NCI-H2107 treated with DMSO at 0.1 percent for 48 hours (cell line): ENCODE results near the gene TSPEAR.
"Not testable (repeated sequence)": the region's sequence is repeated elsewhere in the genome, so short reads cannot be mapped to it uniquely, and the experiment has no call there.

ENCODE experiments used
- DNase-seq: peaks from one replicate; lab custom pipeline; 2025; ENCODE audit not compliant: unreplicated experiment; lab: John Stamatoyannopoulos, UW

Gene TSPEAR

DNA sequence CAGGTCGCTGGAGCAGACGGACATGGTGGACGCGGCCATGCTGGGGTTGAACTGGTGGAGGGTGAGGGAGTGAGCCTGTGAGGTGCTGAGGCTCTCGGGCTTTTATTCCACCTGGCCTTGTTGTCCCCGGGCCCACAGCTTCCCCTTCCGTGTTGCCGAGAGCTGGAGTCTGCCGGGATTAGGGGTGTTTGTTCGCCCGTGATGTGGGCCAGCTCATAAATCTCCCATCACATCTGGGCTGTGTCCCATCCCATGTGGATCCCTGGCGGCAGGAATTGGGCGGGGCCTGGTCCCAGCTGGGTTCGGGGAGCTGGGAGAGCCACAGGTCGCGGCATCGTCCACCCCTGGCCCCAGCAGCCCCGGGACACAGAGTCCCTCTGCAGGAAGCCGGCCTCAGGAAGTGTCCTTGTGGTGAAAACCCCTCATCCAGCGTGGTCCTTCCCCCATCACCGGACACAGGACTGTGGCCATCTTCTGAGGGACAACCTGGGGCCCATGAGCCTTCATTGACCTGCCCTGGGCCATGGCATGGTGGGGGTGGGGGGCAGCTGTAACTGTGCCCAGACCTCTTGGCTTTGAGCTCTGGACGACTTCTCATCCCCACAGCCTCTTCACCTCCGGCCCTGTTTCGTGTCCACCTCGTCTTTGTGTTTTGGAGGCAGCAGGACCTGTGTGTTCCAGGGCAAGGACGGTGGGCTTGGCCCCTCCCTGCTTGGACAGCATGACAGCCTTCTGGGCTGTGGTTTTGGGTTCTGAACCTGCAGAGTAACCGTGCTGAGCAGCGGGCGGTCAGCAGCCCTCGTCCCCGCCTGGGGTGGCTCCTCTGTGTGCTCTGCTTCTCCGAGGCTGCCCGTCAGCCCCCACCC is 118.7 kb downstream of the TSPEAR start, which contains the start of gene KRTAP10-6:
KRTAP10-6 (minus strand) TSS at position 60 of the 866 bp plus-strand sequence; CDS start at position 39, 21 bp downstream.
- no peak for DNase-seq

GRCh38 chr21:44591801-44592130 is 119.6 kb downstream of the TSPEAR start:
- DNase-seq: not testable (repeated sequence)

DNA sequence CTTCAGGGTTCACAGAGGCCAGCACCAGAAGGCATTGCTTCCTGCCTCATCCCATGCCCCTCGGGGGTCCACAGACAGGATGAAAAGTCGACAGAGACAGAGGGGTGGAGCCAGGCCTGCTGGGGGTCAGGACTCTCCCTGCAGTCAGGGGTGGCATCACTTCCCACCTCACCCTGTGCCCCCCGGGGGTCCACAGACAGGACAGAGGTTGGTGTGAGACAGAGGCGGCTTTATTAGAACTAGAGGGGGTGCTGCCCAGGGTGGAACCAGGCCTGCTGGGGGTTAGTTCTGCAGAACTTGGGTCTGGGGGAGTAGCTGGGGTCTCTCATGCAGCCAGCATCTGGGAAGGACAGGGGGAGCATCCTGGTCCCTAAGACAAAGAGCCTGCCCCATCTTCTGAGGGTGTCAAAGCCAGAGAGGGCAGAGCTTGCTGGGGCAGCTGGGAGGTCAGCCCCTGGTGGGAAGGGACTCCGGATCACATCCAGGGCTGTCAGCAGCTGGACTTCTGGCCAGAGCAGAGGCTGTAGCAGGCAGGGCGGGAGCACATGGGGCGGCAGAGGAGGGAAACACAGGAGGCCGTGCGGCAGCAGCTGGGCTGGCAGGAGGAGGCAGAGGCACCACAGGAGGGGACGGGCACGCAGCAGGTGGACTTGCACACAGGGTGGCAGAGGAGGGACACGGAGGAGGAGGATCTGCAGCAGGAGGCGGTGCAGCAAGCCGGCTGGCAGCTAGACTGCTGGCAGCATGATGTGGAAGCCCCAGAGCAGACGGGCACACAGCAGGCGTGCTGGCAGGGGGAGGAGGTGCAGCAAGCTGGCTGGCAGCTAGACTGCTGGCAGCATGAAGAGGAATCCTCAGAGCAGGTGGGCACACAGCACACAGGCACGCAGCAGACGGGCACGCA is 120.2 kb downstream of the TSPEAR start:
- DNase-seq: not testable (repeated sequence)

- DNase-seq: no peak
Measured at GRCh38 chr21:44590311-44590721, 121.1 kb downstream of the TSPEAR start.

DNA sequence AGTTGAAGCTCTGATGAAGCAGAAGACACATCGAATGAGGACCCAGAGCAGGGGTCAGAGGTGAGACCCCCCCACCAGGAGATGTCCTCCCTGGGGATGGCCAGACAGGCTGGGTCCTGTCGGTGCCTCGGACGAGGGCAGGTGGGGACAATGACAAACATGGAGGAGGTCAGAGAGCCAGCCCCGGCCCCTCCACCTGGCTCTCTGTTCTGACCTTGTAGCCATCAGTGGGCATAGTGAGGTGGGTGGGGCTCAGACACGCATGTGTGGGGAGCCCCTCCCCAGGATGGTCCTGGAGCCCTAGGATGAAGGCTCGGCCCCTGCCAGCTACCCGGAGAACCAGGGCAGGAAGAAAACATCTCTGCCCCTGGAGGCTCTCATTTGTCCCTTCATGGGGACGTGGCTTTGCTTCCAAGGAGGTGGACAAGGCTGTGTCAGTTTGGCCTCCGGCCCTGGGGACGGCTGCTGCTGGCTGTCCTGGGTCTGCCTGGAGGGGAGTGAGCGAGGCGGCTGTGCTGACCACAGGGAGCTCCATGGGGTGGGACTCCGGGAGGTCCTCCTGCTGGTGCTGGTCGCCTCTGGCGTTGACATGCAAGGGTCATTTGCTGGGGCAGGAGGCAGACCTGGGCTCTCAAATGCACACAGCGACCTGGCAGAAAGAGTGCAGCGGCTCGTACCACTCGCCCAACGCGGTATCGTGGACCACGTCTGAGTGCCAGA is 121.6 kb downstream of the TSPEAR start:
- no peak for DNase-seq

DNA sequence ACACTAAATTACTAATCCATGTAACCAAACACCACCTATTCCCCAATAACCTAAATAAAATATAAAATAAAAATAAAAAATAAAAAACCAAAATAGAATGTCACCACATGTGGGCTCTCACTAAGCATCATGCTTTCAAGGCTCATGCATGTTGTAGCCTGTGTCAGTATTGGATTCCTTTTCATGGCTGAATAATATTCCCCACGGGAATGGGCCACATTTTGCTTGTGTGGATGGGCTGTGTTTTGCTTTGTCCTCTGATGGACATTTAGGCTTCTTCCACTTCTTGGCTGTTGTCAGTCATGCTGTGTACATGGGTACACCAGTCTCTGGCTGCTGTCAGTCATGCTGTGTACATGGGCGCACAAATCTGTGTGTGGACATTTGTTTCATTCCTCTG is 122.3 kb downstream of the TSPEAR start:
- DNase-seq: no peak

- no peak for DNase-seq
Measured at GRCh38 chr21:44585892-44586291, 125.5 kb downstream of the TSPEAR start.

DNA sequence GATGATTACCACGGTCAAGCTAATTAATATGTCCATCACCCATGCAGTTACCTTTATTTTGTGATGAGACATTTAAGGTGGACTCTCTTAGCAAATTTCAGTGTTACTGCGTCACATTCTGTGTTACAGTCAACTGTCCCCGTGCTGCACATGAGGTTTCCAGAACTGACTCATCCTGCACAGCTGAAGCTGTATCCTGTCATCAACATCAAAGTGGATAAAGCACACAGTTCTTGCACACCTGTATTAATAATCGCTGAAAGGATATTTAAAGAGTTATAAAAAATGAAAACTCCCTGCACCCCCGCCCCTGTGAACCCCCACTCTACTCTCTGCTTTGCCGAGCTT is 127.6 kb downstream of the TSPEAR start:
- DNase-seq: no peak

DNA sequence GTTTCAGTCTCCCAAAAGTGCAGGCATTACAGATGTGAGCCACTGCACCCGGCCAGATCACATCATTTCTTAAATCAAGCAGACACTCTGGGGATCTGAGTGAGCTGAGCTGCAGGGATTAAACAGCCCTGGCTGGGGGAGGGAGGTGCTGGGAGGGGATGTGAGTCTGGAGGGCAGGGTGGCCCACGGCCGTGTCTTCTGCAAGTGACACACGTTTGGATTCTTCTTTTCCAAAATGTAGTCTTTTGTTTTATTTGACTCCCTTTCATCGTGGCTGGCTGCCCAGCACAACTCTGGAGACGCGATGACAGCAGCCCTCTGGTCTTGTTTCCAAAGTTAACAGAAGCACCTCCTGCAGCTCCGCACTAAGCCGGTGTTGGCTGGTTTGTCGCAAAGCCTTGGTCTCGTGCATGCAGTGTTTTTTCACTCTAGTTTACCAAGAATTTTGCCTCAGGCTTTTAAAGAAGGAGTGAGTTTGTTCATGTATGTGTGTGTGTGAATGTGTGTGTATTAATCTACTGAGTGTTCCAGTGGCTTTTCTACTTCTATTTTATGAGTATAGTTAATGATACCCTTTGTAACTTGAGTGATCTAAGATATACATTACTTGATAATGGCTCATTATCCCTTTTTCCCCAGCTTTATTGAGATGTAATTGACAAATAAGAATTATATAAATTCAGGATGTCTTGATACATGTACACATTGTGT is 128.1 kb downstream of the TSPEAR start:
- no peak for DNase-seq

DNA sequence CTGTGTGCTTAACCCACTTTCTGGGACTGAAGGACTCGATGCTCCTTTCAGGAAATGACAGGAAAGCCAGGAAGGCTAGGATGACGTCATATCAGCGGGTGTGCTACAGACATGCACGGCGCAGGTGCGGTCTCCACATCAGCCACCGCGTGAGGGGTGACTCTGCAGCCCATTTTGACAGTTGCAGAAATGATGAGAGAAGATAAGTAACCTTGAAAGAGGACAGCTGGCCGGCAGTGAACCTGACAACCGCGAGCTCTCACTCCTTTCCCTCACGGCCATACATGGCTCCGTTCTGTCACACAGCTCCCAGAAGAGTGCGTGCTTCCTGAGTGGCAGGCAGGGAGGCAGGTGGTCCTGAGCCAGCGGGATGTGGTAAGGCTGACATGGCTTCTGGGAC is 129.3 kb downstream of the TSPEAR start:
- no peak for DNase-seq

DNA sequence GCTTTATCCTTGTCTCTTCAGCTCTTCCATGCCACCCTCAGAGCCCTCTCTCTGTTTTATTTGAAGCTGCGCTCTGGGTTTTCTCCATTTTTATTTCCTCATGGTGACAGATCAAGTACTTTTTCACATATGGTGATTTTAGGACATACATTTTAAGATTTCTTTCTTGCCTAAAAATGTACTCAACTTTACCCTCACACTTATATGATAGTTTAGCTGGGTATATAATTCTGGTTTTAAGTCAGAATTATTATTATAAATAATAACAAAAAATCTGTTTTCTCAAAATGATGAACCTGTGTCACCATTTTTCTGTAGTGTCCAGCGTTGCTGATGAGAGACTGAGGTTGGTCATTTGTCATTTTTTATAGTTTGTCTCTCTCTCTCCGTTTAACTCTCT is 130.2 kb downstream of the TSPEAR start:
- no peak for DNase-seq

DNA sequence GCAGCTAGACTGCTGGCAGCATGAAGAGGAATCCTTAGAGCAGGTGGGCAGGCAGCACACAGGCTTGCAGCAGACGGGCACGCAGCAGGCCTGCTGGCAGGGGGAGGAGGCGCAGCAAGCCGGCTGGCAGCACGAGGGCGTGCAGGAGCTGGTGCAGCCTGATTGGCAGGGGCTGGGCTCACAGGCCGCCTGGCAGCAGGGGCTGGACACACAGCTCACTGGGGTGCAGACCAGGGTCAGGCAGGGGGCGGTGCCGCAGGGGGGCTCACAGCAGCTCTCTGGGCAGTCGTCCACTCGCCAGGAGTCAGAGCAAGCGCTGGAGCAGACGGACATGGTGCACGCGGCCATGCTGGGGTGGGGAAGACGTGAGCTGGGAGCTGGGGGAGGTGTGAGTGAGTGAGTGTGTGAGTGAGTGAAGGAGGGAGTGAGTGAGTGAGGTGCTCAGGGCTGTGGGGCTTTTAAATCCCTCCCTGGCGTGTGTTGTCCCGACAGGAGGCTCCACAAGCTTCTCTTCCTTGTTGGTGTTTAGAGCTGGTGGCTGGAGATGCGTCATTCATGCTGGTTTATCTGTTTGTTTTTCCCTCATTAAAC is 131.0 kb downstream of the TSPEAR start, which contains the start of gene KRTAP10-5:
KRTAP10-5 (minus strand) TSS at position 374 of the 591 bp plus-strand sequence; CDS start at position 348, 26 bp downstream.
- not testable (repeated sequence) for DNase-seq

DNA sequence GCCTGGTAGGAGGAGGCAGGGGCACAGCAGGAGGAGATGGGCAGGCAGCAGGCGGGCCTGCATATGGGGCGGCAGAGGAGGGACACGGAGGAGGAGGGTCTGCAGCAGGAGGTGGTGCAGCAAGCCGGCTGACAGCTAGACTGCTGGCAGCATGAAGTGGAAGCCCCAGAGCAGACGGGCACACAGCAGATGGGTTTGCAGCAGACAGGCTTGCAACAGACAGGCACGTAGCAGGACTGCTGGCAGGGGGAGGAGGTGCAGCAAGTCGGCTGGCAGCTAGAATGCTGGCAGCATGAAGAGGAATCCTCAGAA is 131.6 kb downstream of the TSPEAR start:
- DNase-seq: no peak

- no peak for DNase-seq
Measured at GRCh38 chr21:44579056-44579832, 132.1 kb downstream of the TSPEAR start.

DNA sequence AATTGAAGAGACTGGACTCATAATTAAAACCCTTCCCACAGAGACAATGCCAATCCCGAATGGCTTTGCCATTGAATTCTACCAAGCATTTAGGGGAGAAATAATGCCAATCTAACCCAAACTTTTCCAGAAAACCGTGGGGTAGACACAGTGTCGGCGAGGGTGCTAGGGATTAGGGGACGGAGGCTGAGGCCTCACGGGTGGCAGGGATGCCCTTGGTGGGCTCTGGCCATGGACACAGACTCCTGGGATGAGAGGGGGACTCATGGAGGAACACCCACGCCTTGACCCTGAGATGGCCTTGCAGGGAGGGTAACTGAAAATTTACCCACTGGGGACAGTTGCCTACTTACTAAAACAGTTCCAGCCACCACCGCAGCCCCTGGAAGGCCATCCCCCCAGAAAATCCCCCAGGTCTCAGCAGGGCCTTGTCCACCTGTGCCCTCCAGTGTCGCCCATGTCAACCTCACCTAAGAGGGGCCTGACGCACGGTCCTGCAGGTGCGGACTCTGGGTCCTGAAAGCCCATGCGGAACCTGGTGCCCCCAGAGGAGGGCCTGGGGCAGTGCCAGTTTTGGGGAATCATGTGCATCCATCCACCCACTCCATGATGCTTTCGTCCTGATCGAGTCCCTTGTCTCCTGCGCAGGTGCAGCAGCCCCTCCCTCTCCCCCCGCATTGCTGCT is 132.9 kb downstream of the TSPEAR start:
- DNase-seq: no peak

GRCh38 chr21:44576025-44576420 is 135.3 kb downstream of the TSPEAR start:
- no peak for DNase-seq

DNA sequence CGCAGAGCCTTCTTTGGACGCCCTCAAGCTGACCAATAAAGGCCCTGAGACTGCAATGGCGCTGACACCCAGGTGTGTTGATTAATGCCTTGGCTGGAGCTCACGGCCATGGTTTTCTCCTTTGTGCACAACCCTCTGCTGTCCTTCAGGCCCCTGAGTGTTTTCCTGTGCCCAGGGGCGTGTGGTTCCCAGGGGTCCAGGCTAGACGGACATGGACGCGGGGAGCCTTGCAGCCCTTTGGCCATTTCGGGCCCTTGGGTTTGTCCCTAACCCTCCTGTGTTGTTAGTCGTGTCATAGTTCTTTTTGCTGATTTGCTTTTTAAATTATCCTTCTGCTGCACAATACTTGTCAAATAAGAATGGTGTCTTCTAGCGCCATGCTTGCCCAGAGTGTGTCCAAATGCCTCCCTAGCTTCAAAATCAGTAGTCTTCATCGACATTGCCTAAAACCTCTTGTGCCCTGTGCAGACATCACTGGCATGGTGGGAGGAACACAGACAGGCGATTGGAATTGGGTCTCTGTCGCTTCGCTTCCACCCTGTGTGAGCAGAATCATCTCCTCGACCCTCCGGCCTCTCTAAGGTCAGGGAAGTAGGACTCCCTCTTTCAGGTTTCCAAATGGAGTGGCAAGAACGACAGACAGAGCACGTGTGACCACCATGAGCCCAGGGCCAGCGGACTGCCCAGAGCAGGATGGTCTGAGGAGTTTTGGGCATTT is 135.9 kb downstream of the TSPEAR start:
- DNase-seq: no peak
